Skeletal muscle tissue (tissue), 4 donors: ENCODE measurements around the gene PPP1R11. TPM values are rescaled to one million over a fixed set of nuclear protein-coding genes. Genes with fewer than 3 reads are reported as not detected.

Experiments
- H3K27ac ChIP-seq: one replicate; pipeline ENCODE4 v1.7.0; 2013; ENCODE audit warnings: mild to moderate bottlenecking, low read depth, low read length, inconsistent platforms
- H3K27me3 ChIP-seq, 3 donors: one replicate each; pipeline ENCODE4 v1.7.0; 2013; ENCODE audit warnings: low read length in 3 of 3; ENCODE audit not compliant: control insufficient read depth in 3 of 3, insufficient read depth in 3 of 3
- H3K36me3 ChIP-seq, 3 donors: one replicate each; pipeline ENCODE4 v1.7.0; 2013; ENCODE audit warnings: low read length in 3 of 3; ENCODE audit not compliant: control insufficient read depth in 3 of 3, insufficient read depth in 3 of 3
- H3K4me1 ChIP-seq, 3 donors: one replicate each; pipeline ENCODE4 v1.7.0; 2013; ENCODE audit warnings: low read length in 3 of 3, mild to moderate bottlenecking in 3 of 3; ENCODE audit not compliant: control insufficient read depth in 3 of 3, insufficient read depth in 3 of 3
- H3K4me3 ChIP-seq, 3 donors: one replicate each; pipeline ENCODE4 v1.7.0; 2013; ENCODE audit warnings: low read length in 3 of 3
- H3K9ac ChIP-seq, 3 donors: one replicate each; pipeline ENCODE4 v1.7.0; 2013; ENCODE audit warnings: low read length in 3 of 3, mild to moderate bottlenecking in 3 of 3, moderate library complexity in 2 of 3, low read depth in 1 of 3
- H3K9me3 ChIP-seq, 3 donors: one replicate each; pipeline ENCODE4 v1.7.0; 2013; ENCODE audit warnings: low read length in 3 of 3; ENCODE audit not compliant: control insufficient read depth in 3 of 3
- total RNA-seq: library from RNA; depleted of rRNA; stranded (reverse); fragments of >200 nt; gene quantifications from one replicate; pipeline ENCODE4 v1.2.3, GENCODE V29; 2014
- donor health status: Osteomylitis.

Gene PPP1R11
- total RNA-seq, 1 donor from 2014 or later: 6.8 TPM

DNA sequence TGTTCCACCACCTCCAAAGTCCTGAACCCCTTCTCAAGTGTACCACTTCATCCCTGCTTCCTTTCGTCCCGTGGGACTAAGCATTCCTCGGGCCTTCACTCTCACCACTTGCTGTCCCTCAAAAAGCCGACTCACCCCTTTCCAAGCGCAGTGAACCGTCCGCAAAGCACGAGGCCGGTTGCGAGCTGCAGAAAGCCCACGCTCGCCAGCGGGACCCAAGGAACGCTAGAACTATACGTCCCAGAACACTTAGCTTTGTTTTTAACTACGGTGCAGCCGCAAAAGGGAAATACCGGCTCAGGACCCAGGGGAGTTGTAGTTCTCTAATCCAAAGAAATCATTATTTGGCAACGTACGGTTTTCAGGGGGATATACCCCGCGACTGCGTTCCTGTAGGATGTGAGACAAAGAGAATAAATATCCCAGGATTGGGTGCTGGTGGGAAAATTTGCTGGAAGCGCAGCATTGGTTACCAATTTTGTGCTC, 6.3 kb upstream of the PPP1R11 start:
- peaks cover 19 to 27% (median 21%) of the 10 kb centered on the region in 3 donors for H3K4me1 ChIP-seq
- H3K9me3 ChIP-seq: no peaks in the 10 kb centered on the region
- H3K9ac ChIP-seq: peak overlapping the region; percentile 94 to 96 (median 95)
- H3K27me3 ChIP-seq: no peaks in the 10 kb centered on the region
- peak overlapping the region; percentile 92 to 100 (median 98) for H3K4me3 ChIP-seq
- peak overlapping the region; percentile 90 for H3K27ac ChIP-seq
- peaks cover 2 to 24% (median 17%) of the 10 kb centered on the region in 3 donors for H3K36me3 ChIP-seq

DNA sequence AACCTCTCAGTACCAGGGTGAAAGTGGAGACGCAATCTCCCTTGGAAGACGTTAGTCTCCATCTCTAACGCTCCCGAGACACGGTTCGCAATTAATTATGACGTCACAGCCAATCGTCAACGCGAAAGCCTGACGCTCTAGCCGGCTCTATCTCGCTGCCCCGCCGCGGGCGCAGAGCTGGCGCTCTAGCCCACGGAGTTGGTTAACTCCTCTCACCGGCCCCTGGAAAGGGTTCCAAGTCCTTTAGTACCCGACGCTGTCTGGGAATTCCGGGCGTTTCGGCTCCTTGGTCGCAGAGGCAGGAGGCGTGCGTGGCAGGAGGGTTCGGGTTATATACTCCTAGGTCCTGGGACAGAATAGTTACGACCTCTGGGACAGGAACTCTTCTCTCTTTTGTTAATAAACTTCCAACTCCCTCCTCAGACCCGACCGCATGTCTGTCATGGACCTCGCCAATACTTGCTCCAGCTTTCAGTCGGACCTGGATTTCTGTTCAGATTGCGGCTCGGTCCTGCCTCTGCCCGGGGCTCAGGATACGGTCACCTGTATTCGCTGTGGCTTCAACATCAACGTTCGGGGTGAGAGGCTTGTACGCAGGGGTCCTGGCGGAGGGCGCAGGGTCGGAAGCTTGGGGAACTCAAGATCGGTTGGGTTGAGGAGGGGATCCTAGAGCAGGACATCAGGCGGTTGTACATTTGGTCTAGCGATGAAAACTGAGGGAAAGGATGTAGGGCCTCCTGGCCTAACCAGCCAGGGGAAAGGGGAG, 5.7 kb upstream of the PPP1R11 start, which contains the start of gene POLR1H:
Gene POLR1H (plus strand): TSS at position 174 of the 766 bp plus-strand sequence. CDS start 260 bp downstream, at position 434.
- peaks cover 2 to 19% (median 10%) of the 10 kb centered on the region in 3 donors for H3K36me3 ChIP-seq
- peak within 1 kb of the TSS; percentile 92 to 100 (median 98) for H3K4me3 ChIP-seq
- H3K9me3 ChIP-seq: no peaks in the 10 kb centered on the region
- peak within 1 kb of the TSS; percentile 90 for H3K27ac ChIP-seq
- H3K9ac ChIP-seq: peak within 1 kb of the TSS; percentile 94 to 96 (median 95)
- H3K4me1 ChIP-seq: peaks cover 24 to 33% (median 28%) of the 10 kb centered on the region in 3 donors
- no peaks in the 10 kb centered on the region for H3K27me3 ChIP-seq

DNA sequence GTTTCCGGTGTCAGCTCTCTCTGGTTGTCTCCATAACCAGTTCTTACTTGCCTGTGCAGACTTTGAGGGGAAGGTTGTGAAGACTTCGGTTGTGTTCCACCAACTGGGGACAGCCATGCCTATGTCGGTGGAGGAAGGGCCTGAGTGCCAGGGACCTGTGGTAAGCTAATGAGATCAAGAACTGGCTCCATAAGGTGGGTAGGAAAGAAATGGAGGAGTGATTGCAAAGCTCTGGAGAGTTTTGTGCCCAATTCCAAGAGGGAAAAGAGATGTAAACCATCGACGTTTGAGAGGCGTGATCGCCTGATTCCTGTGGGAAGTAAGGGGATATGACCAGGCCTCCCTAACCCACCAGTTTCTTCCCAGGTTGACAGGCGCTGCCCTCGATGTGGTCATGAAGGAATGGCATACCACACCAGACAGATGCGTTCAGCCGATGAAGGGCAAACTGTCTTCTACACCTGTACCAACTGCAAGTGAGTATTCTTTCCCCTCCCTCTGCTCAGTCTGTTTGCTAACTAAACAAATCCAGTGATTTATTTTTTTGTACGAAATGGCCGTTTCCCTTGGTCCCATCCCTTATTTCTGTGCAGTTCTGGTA, 5.0 kb upstream of the PPP1R11 start:
- no peaks in the 10 kb centered on the region for H3K9me3 ChIP-seq
- H3K27ac ChIP-seq: peak overlapping the region; percentile 90
- peak overlapping the region; percentile 92 to 100 (median 98) for H3K4me3 ChIP-seq
- peak overlapping the region; percentile 94 to 96 (median 95) for H3K9ac ChIP-seq
- no peaks in the 10 kb centered on the region for H3K27me3 ChIP-seq
- H3K4me1 ChIP-seq: peaks cover 26 to 33% (median 29%) of the 10 kb centered on the region in 3 donors
- peaks cover 2 to 15% (median 9%) of the 10 kb centered on the region in 3 donors for H3K36me3 ChIP-seq

DNA sequence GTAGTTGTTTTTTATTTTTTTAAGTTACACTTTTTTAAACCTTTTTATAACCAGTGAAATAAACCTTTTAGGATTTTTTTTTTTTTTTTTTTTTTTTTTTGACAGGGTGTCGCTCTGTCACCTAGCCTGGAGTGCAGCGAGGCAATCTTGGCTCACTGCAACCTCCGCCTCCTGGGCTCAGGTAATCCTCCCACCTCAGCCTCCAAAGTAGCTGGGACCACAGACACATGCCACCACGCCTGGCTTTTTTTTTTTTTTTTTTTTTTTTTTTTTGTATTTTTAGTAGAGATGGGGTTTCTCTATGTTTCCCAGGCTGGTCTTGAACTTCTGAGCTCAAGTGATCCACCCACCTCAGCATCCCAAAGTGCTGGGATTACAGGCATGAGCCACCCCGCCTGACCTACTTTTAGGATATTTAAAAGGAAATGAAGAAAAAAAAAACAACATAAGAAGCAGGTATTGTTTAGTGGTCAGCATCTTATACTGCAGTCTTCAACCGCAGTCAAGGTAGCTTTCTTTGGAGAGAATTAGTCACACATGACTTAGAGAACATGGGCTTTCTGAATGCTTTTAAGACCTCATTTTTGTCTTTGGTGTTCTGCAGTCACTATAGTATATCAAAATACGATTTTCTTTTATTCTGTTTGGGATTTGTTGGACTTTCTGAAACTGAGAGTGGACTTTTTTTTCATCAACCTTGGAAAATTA, 4.4 kb upstream of the PPP1R11 start:
- Histone ChIP-seq H3K9me3 (no peaks in the 10 kb centered on the region), H3K27ac (no peak overlapping the region), H3K9ac (no peak overlapping the region), H3K4me3 (peak overlapping the region in 2 of 3 donors; percentile 98 to 100), H3K4me1 (peaks cover 29 to 38% (median 32%) of the 10 kb centered on the region in 3 donors), H3K36me3 (peaks cover 2 to 11% (median 3%) of the 10 kb centered on the region in 3 donors), H3K27me3 (no peaks in the 10 kb centered on the region)

DNA sequence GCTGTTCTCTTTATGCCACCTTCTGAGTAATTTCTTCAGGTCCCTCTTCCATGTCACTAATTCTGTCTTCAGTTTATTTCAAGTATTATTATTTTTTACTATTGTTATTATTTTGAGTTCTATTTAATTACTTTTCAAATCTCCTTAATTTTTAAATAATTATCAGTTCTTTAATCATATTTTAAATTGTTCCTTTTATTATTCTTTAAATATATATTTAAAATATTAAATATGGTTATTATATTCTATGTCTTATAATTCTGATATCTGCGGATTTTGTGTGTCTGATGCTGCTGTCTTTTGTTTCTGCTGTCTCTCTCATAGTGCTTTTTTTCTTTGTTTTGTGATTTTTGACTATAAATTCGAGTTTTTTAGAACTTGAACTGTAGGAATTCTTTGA, 3.7 kb upstream of the PPP1R11 start:
- no peaks in the 10 kb centered on the region for H3K27me3 ChIP-seq
- H3K27ac ChIP-seq: no peak overlapping the region
- H3K4me1 ChIP-seq: peaks cover 32 to 43% (median 35%) of the 10 kb centered on the region in 3 donors
- H3K36me3 ChIP-seq: peaks cover under 1 to 5% (median 2%) of the 10 kb centered on the region in 3 donors
- H3K9ac ChIP-seq: no peak overlapping the region
- no peak overlapping the region for H3K4me3 ChIP-seq
- no peaks in the 10 kb centered on the region for H3K9me3 ChIP-seq

DNA sequence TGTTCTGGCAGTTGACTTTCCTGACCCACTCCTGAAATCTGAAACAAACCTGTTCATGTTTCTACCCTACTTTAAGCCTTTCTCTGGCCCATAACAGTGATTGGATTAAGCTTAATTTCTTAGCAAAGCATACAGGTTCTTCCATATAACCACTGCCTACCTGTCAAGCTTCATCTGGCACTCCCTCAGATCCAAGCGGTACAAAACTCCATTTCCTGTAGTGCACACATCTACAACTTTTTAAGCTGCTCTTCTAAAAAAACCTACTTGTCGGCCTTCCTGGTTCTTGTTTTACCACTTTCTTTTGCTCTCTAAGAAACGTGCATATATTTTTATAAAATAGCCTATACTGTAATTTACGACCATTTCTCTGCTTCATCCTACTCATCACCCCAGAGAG, 916 bp upstream of the PPP1R11 start:
- peaks cover 9 to 20% (median 17%) of the 10 kb centered on the region in 3 donors for H3K36me3 ChIP-seq

DNA sequence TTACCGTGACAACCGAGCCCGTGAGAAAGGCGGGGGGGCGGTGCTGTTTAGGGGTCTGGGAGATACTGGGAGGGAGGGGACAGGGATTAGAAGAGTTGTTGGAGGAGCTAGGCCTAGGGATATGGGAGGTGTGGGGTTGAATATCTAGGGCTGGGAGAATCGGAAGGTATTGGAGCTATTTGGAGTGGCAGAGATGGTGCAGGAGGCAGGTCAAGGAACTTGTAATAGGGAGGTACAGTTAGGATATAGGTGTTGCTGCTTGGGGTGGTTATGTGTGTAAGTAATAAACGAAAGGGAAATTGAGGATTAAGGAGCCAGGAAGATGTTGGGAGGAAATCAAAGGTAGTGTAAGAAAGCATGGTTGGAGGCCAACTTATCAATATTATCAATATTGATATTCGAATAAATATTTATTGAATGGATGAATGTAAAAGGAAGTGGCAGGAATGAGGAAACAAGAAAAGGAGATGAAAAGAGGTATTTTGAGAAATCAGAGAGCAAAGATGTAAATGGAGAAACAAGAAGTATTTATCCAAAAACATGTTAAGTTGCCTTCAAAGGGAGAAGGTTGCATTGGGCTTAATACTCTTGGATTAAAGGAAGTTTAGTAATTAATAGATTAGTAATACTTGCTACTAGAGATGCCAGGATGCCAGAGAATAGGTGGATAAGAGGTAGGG, 602 bp downstream of the PPP1R11 start:
- Histone ChIP-seq H3K4me1 (peaks cover 15 to 17% (median 15%) of the 10 kb centered on the region in 3 donors), H3K36me3 (peaks cover 9 to 20% (median 17%) of the 10 kb centered on the region in 3 donors), H3K27me3 (peaks cover 19 to 22% (median 21%) of the 10 kb centered on the region in 3 donors), H3K4me3 (peak overlapping the region; percentile 84 to 97 (median 84)), H3K9ac (peak overlapping the region; percentile 72 to 94 (median 80)), H3K9me3 (no peaks in the 10 kb centered on the region), H3K27ac (peak overlapping the region; percentile 72)

More for the DNA sequence above, 916 bp upstream of the PPP1R11 start:
- Histone ChIP-seq H3K27me3 (peaks cover 6 to 8% (median 7%) of the 10 kb centered on the region in 3 donors), H3K4me3 (peak overlapping the region; percentile 84 to 97 (median 84)), H3K9me3 (no peaks in the 10 kb centered on the region), H3K4me1 (peaks cover 24 to 29% (median 25%) of the 10 kb centered on the region in 3 donors), H3K9ac (peak overlapping the region; percentile 72 to 94 (median 88)), H3K27ac (peak overlapping the region; percentile 72)

DNA sequence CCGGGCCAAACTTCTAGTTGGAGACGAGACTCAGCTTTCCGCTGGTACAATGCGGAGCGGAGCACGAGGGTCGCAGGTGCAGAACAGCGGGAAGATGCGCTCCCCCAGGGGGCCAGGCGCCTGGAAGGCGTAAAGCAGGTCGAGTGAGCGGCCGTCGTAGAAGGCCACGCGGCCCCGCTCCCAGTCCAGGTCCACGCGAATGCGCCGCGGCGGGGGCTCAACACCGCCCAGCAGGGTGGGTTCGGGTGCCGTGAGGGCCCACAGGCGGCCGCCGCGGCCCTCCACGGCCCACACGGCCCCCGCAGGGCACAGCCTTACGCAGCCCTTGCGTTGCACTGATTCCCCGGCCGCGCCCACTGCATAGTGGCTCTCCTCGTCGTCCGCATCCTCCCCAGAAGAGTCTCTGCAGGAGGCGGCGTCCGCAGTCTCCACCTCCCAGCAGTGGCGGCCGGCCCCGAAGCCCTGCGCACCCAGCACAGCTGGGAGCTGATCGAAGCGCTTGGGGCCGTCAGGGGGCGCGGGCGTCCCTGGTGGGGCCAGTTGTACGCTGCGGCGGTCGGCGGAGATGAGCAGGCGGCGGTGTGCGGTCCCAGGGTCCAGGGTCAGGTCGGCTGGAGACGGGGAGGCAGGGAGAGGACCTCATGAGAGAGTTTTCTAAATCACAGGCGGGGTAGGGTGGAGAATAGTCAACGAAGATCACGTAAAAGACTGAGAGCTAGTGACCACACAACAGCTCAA, 4.3 kb downstream of the PPP1R11 start:
- peaks cover 16 to 26% (median 24%) of the 10 kb centered on the region in 3 donors for H3K4me1 ChIP-seq
- no peaks in the 10 kb centered on the region for H3K9me3 ChIP-seq
- H3K9ac ChIP-seq: no peak overlapping the region
- no peak overlapping the region for H3K27ac ChIP-seq
- no peak overlapping the region for H3K4me3 ChIP-seq
- H3K36me3 ChIP-seq: peaks cover 7 to 20% (median 13%) of the 10 kb centered on the region in 3 donors
- peaks cover 51 to 57% (median 57%) of the 10 kb centered on the region in 3 donors for H3K27me3 ChIP-seq
